Fibroblast of mammary gland (primary cell): ENCODE measurements around the gene CACNA2D2.

Source experiments
- DNase-seq: peaks from one replicate; pipeline ENCODE4 v3.0.0-alpha.2; 2010; ENCODE audit warnings: low read depth
- H3K4me3 ChIP-seq: 2 replicates; pipeline ENCODE4 v1.5.1; 2011; ENCODE audit warnings: low read depth, mild to moderate bottlenecking, low read length, moderate library complexity; ENCODE audit not compliant: control insufficient read depth
- TF ChIP-seq, protein P1 (sequence below): conservative IDR thresholded peaks from 2 replicates; pipeline ENCODE4 v1.5.1; 2011; ENCODE audit warnings: low read depth, low read length, inconsistent platforms; ENCODE audit not compliant: control insufficient read depth, insufficient read depth

Gene CACNA2D2

DNA sequence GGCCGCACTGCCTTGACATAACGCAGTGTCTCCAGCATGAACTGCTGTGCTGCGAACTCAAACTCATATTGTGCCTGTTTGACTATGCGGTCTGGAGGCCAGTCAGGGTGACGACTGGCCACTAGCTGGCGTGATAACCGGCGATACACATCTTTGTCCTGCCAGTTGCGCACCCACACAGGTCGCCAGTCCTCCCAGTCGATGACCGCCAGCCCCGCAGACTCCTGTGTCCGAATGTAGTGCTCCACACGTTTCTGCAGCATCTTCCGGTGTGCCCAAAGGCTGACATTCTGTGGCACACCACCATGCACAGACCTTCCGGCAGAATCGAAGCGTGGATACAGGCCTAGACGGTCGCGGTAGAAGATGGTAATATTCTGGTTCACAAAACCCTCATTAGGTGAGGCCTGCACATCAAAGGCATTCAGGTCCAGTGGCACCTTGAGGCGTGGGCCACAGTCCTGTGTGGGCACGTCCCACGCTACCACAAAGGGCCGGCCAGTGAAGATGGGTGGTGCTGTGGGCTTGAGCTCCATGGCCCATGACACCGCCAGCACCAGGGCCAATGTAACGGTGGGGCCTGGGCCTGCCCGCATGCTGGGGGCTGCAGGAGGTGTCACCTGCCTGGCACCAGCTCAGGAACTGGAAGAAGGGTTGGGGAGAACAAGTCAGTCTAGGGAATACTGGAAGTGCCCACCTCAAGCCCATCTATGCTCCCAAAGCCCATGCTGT is 183.4 kb downstream of the CACNA2D2 start:
- peak overlapping the region; percentile 84 for H3K4me3 ChIP-seq
- TF ChIP-seq, protein P1, sequence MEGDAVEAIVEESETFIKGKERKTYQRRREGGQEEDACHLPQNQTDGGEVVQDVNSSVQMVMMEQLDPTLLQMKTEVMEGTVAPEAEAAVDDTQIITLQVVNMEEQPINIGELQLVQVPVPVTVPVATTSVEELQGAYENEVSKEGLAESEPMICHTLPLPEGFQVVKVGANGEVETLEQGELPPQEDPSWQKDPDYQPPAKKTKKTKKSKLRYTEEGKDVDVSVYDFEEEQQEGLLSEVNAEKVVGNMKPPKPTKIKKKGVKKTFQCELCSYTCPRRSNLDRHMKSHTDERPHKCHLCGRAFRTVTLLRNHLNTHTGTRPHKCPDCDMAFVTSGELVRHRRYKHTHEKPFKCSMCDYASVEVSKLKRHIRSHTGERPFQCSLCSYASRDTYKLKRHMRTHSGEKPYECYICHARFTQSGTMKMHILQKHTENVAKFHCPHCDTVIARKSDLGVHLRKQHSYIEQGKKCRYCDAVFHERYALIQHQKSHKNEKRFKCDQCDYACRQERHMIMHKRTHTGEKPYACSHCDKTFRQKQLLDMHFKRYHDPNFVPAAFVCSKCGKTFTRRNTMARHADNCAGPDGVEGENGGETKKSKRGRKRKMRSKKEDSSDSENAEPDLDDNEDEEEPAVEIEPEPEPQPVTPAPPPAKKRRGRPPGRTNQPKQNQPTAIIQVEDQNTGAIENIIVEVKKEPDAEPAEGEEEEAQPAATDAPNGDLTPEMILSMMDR, result no peak
- no peak for DNase-seq

DNA sequence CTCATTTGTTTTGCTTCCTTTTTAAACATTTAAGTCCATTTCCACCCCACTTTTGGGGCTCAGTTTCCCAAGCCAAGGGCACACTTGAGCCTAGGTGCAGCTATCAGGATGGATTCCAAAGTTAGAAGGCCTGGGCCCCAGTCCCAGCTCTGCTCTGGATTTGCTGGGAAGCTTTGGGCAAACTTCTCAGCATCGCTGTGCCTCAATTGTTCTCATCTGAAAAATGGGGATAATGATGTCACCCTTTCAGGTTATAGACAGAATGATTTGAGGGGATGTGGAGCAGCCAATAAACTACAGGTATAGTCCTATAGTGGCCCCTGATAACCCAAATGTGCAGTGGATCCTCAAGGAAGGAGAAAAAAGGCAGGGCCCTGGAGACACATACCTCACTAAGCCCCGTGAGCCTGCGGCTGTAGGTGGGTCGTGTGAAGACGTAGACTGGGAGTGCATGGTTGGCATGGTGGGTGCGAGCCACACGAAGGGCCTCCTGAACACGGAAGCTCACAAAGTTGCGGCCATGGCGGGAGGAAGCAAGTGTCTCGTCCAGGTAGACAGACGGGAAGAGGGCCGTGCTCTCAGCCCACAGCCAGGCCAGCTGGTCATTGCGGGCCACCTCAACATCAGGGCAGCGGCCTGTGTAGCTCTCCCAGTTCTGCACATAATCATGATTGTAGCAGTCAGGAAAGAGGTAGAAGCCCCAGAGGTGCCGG is 184.1 kb downstream of the CACNA2D2 start:
- no peak overlapping the region for H3K4me3 ChIP-seq

DNA sequence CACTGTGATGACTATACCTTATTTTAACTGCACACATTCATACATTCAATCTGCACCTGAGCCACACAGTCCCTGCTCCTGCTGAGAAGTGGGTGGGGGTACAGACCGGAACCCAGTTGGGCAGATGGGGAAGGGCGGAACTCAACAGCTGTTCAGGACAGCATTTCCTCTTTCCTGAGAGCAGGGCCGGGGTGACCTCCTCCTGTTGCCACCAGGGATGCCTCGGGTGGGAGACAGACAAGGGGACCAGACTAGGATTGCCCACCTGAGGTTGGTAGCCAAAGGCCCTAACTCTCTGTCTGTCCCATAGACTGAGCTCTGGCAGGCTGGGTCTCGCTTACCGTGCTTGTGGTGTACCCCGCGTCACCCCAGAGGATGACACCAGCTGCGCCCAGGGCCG is 184.8 kb downstream of the CACNA2D2 start:
- TF ChIP-seq, protein P1, result no peak
- no peak for DNase-seq
- H3K4me3 ChIP-seq, result no peak overlapping the region

More for the DNA sequence above, 184.1 kb downstream of the CACNA2D2 start:
- TF ChIP-seq, protein P1, result no peak
- DNase-seq, result no peak

DNA sequence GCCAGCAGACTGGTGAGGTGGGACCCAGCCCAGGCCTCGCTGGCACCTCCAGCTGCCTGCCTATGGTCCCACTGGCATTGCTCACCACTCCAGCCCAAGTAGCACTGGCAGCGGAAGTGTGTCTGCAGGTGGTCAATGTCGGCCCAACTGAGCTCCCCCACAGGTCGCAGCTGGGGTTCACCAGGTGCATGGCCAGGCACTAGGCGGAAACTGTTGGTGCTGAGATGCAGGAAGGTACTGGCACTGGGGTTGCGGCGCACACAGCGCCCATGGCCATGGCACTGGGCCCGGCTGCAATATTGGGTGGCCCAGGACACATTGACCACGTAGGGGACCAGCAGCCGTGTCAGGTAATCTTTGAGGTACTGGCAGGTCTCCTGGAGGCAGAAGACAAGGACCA is 185.3 kb downstream of the CACNA2D2 start:
- DNase-seq, result no peak
- H3K4me3 ChIP-seq, result no peak overlapping the region
- TF ChIP-seq, protein P1, result no peak

DNA sequence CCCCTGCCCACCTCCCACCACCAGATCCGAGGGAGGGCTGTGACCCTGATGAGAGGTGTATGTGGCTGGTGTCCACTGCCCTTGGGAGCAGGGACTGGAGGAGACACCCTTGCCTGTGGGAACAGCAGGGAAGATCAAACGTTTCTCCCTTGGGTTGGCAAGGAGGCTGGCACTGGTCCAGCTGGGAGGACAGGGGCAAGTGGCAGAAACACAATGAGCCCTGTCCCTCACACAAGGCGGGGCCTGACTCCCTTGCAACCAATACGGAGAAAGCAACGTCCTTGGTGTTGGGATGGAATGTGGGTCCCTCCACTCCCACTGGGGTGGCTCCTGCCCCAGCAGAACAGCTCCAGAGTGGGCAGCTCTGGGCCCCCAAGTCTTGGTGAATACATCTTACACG is 186.1 kb downstream of the CACNA2D2 start:
- no peak overlapping the region for H3K4me3 ChIP-seq
- no peak for DNase-seq
- TF ChIP-seq, protein P1, result no peak

DNA sequence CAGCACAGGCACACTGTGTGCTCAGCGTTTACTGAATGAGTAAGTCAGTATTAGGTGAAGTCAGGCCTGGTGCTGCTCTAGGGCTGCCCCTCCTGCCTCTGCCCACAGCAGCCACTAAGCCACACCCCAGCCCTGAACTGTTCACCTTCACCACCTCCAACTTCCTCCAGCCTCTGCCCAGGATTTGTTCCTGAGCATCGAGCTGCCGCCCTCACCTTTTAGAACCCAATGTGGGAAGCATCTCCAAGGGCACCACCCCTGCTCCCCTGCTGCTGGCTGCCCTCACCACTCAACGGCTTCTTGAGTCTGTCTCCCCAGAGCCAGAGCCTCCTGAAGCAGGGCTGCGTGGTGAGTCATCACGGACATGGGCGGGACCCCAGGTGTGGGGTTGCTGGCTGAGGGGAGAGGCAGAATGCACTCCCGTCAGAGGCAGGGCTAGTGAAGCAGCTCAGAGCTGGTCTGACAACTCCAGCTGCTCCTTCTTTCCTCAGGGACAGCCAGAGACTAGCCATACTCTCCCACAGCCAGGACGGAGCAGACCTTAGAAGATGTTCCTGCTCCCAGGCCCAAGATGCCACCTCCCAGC is 186.7 kb downstream of the CACNA2D2 start:
- no peak overlapping the region for H3K4me3 ChIP-seq
- TF ChIP-seq, protein P1, result no peak
- DNase-seq, result peak; percentile 53
